22Rv1 (cell line): Measurements from ENCODE around the gene GRM8.
"Not testable (repeated sequence)": the region's sequence is repeated elsewhere in the genome, so short reads cannot be mapped to it uniquely, and the experiment has no call there.

Source experiments
- ZFX ChIP-seq: fragments of 450-650 bp; IDR thresholded peaks from 2 replicates; pipeline ENCODE4 v1.6.1; 2017; ENCODE audit warnings: antibody characterized with exemption, borderline replicate concordance
- TF ChIP-seq, protein P1 (sequence below): fragments of 450-650 bp; IDR thresholded peaks from 2 replicates; pipeline ENCODE4 v1.5.1; 2017; ENCODE audit warnings: mild to moderate bottlenecking

GRCh38 chr7:126876536-126876935 is 376.2 kb downstream of the GRM8 start:
- TF ChIP-seq, protein P1, sequence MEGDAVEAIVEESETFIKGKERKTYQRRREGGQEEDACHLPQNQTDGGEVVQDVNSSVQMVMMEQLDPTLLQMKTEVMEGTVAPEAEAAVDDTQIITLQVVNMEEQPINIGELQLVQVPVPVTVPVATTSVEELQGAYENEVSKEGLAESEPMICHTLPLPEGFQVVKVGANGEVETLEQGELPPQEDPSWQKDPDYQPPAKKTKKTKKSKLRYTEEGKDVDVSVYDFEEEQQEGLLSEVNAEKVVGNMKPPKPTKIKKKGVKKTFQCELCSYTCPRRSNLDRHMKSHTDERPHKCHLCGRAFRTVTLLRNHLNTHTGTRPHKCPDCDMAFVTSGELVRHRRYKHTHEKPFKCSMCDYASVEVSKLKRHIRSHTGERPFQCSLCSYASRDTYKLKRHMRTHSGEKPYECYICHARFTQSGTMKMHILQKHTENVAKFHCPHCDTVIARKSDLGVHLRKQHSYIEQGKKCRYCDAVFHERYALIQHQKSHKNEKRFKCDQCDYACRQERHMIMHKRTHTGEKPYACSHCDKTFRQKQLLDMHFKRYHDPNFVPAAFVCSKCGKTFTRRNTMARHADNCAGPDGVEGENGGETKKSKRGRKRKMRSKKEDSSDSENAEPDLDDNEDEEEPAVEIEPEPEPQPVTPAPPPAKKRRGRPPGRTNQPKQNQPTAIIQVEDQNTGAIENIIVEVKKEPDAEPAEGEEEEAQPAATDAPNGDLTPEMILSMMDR: not testable (repeated sequence)
- TF ChIP-seq ZFX: not testable (repeated sequence)
